Upper lobe of right lung (tissue), 1 donor: ENCODE data around the gene TMEM87B. TPM values are rescaled to one million over a fixed set of nuclear protein-coding genes. Genes with fewer than 3 reads are reported as not detected.
A peak's percentile ranks its signal among the peaks of the same experiment; 100 is the strongest.
"Not testable (repeated sequence)": the region's sequence is repeated elsewhere in the genome, so short reads cannot be mapped to it uniquely, and the experiment has no call there.

Experiments
- ATAC-seq: fragments of 200-7000 bp; cut with Tn5 transposase; one replicate; pipeline ENCODE4 v1.9.1; 2020; ENCODE audit warnings: mild to moderate bottlenecking, moderate library complexity
- DNase-seq: peaks from one replicate; pipeline ENCODE4 v3.0.0-alpha.2; 2020
- H3K27ac ChIP-seq: fragments of 200-600 bp; one replicate; pipeline ENCODE4 v1.8.0; 2022
- H3K27me3 ChIP-seq: fragments of 200-600 bp; one replicate; pipeline ENCODE4 v1.8.0; 2022; ENCODE audit warnings: mild to moderate bottlenecking
- H3K36me3 ChIP-seq: fragments of 200-600 bp; one replicate; pipeline ENCODE4 v1.8.0; 2022
- H3K4me1 ChIP-seq: fragments of 200-600 bp; one replicate; pipeline ENCODE4 v1.8.0; 2022
- H3K4me3 ChIP-seq: fragments of 200-600 bp; one replicate; pipeline ENCODE4 v1.8.0; 2022; ENCODE audit warnings: mild to moderate bottlenecking
- H3K9me3 ChIP-seq: fragments of 200-600 bp; one replicate; pipeline ENCODE4 v1.8.0; 2022
- intact Hi-C: fragments of 100-400 bp; cut with DNase I; formaldehyde crosslinking; loops from one replicate; pipeline ENCODE4 v1.11.0; 2022
- total RNA-seq: library from RNA; stranded (reverse); fragmentation: NEBNext Ultra II Directional; extraction: Animal tissue kit (Norgen Biotek cat#: 25700); gene quantifications from one replicate; pipeline ENCODE4 v1.2.1, GENCODE V29; 2021
- TF ChIP-seq, protein P1 (sequence below): fragments of 200-600 bp; IDR thresholded peaks from one replicate; pipeline ENCODE4 v1.8.0; 2022; ENCODE audit warnings: antibody characterized with exemption
- donor health status: DM: no; HTN: yes; CAD: no; lungs with severe emphysema.

Gene TMEM87B
- total RNA-seq, 1 donor from 2014 or later, result 28.0 TPM

- ATAC-seq (peak; percentile 21), DNase-seq (no peak)
Measured at GRCh38 chr2:112137516-112138158, 82.6 kb downstream of the TMEM87B start.

GRCh38 chr2:112138159-112139032 lies 83.3 kb downstream of the TMEM87B start, which contains the start of gene FBLN7:
Gene FBLN7 (plus strand): TSS chr2:112138385. CDS start chr2:112138656, 271 bp downstream.
- H3K36me3 ChIP-seq, result no peaks in the 10 kb centered on the region
- peak within 1 kb of the TSS; percentile 42 for H3K27ac ChIP-seq
- no peaks in the 10 kb centered on the region for H3K27me3 ChIP-seq
- ATAC-seq (peak; percentile 66), DNase-seq (peak; percentile 57)
- intact Hi-C loops, result no loop called here
- H3K4me3 ChIP-seq, result peak within 1 kb of the TSS; percentile 53
- TF ChIP-seq, protein P1, sequence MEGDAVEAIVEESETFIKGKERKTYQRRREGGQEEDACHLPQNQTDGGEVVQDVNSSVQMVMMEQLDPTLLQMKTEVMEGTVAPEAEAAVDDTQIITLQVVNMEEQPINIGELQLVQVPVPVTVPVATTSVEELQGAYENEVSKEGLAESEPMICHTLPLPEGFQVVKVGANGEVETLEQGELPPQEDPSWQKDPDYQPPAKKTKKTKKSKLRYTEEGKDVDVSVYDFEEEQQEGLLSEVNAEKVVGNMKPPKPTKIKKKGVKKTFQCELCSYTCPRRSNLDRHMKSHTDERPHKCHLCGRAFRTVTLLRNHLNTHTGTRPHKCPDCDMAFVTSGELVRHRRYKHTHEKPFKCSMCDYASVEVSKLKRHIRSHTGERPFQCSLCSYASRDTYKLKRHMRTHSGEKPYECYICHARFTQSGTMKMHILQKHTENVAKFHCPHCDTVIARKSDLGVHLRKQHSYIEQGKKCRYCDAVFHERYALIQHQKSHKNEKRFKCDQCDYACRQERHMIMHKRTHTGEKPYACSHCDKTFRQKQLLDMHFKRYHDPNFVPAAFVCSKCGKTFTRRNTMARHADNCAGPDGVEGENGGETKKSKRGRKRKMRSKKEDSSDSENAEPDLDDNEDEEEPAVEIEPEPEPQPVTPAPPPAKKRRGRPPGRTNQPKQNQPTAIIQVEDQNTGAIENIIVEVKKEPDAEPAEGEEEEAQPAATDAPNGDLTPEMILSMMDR, result no peak
- H3K4me1 ChIP-seq, result no peaks in the 10 kb centered on the region
- no peaks in the 10 kb centered on the region for H3K9me3 ChIP-seq

More at GRCh38 chr2:112137516-112138158, 82.6 kb downstream of the TMEM87B start:
- Histone ChIP-seq H3K27ac (peak overlapping the region; percentile 42), H3K36me3 (no peaks in the 10 kb centered on the region), H3K27me3 (no peaks in the 10 kb centered on the region), H3K9me3 (no peaks in the 10 kb centered on the region), H3K4me3 (peak overlapping the region; percentile 53), H3K4me1 (no peaks in the 10 kb centered on the region)
- intact Hi-C loops, result no loop called here
- TF ChIP-seq, protein P1, result no peak

- H3K9me3 ChIP-seq, H3K4me3 ChIP-seq, intact Hi-C loops, ATAC-seq, H3K27ac ChIP-seq, H3K27me3 ChIP-seq, H3K36me3 ChIP-seq, H3K4me1 ChIP-seq: not testable (repeated sequence)
- peak; percentile 28 for DNase-seq
Measured at GRCh38 chr2:112139033-112139614, 84.1 kb downstream of the TMEM87B start.

DNA sequence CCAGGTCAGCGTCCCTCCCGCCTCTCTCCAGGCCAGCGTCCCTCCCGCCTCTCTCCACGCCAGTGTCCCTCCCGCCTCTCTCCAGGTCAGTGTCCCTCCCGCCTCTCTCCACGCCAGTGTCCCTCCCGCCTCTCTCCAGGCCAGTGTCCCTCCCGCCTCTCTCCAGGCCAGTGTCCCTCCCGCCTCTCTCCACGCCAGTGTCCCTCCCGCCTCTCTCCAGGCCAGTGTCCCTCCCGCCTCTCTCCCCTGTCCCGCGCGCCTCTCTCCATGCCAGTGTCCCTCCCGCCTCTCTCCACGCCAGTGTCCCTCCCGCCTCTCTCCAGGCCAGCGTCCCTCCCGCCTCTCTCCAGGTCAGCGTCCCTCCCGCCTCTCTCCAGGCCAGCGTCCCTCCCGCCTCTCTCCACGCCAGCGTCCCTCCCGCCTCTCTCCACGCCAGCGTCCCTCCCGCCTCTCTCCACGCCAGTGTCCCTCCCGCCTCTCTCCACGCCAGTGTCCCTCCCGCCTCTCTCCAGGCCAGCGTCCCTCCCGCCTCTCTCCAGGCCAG lies 84.7 kb downstream of the TMEM87B start:
- peak; percentile 29 for DNase-seq
- H3K27me3 ChIP-seq, H3K4me3 ChIP-seq, ATAC-seq, intact Hi-C loops, H3K36me3 ChIP-seq, H3K9me3 ChIP-seq, H3K27ac ChIP-seq, H3K4me1 ChIP-seq: not testable (repeated sequence)

GRCh38 chr2:112140205-112140802 lies 85.2 kb downstream of the TMEM87B start:
- no peaks in the 10 kb centered on the region for H3K36me3 ChIP-seq
- no peaks in the 10 kb centered on the region for H3K27me3 ChIP-seq
- TF ChIP-seq, protein P1, result no peak

GRCh38 chr2:112140899-112141625 lies 86.0 kb downstream of the TMEM87B start:
- DNase-seq (peak; percentile 37), ATAC-seq (no peak)
- H3K27me3 ChIP-seq, result no peaks in the 10 kb centered on the region
- no peak overlapping the region for H3K4me3 ChIP-seq
- no peaks in the 10 kb centered on the region for H3K4me1 ChIP-seq
- H3K27ac ChIP-seq, result no peak overlapping the region
- TF ChIP-seq, protein P1, result no peak
- intact Hi-C loops, result no loop called here
- H3K36me3 ChIP-seq, result no peaks in the 10 kb centered on the region
- H3K9me3 ChIP-seq, result no peaks in the 10 kb centered on the region

More at GRCh38 chr2:112140205-112140802, 85.2 kb downstream of the TMEM87B start:
- Histone ChIP-seq H3K27ac (no peak overlapping the region), H3K4me1 (no peaks in the 10 kb centered on the region), H3K9me3 (no peaks in the 10 kb centered on the region), H3K4me3 (no peak overlapping the region)
- DNase-seq (peak; percentile 58), ATAC-seq (no peak)
- intact Hi-C loops, result no loop called here
